AG09319 (cell line): ENCODE measurements around the gene ACBD6.
"Not testable (repeated sequence)": the region's sequence is repeated elsewhere in the genome, so short reads cannot be mapped to it uniquely, and the experiment has no call there.

Experiments
- DNase-seq: peaks from one replicate; pipeline ENCODE4 v3.0.0-alpha.2; 2010; ENCODE audit warnings: low read depth; ENCODE audit errors: extremely low read depth
- CTCF ChIP-seq: IDR thresholded peaks from 2 replicates; pipeline ENCODE4 v1.5.1; 2011; ENCODE audit warnings: low read depth, mild to moderate bottlenecking, inconsistent platforms, low read length, moderate library complexity

The ACBD6 gene

GRCh38 chr1:180412583-180412982 is 89.8 kb downstream of the ACBD6 start:
- no peak for TF ChIP-seq CTCF
- DNase-seq, result no peak

GRCh38 chr1:180408128-180408527 is 94.2 kb downstream of the ACBD6 start:
- not testable (repeated sequence) for DNase-seq

GRCh38 chr1:180407051-180407450 is 95.3 kb downstream of the ACBD6 start:
- TF ChIP-seq CTCF, result no peak
- DNase-seq, result no peak

GRCh38 chr1:180402551-180402950 is 99.8 kb downstream of the ACBD6 start:
- no peak for TF ChIP-seq CTCF
- no peak for DNase-seq

GRCh38 chr1:180402001-180402400 is 100.4 kb downstream of the ACBD6 start:
- no peak for TF ChIP-seq CTCF
- DNase-seq, result no peak

GRCh38 chr1:180397175-180397574 is 105.2 kb downstream of the ACBD6 start:
- no peak for TF ChIP-seq CTCF
- DNase-seq, result no peak

- DNase-seq, result no peak
- no peak for TF ChIP-seq CTCF
These were observed 109.8 kb downstream of the ACBD6 start for GRCh38 chr1:180392427-180393145.

GRCh38 chr1:180392020-180392419 is 110.4 kb downstream of the ACBD6 start:
- DNase-seq, result no peak
- TF ChIP-seq CTCF, result no peak
